Astrocyte (in vitro differentiated cells and primary cell): ENCODE measurements around the gene IRF9. TPM values are rescaled to one million over a fixed set of nuclear protein-coding genes. Genes with fewer than 3 reads are reported as not detected.

Experiments
- DNase-seq: peaks from one replicate; pipeline ENCODE4 v3.0.0-alpha.2; 2010; ENCODE audit warnings: low read depth
- FAIRE-seq: peaks from 2 replicates; lab custom pipeline; 2011; peaks lifted over from hg19 to GRCh38; lab: Jason Lieb, UNC
- H2AFZ ChIP-seq: 2 replicates; pipeline ENCODE4 v1.6.0; 2012; ENCODE audit warnings: low read depth, low read length, inconsistent platforms
- H3K27ac ChIP-seq: 2 replicates; pipeline ENCODE4 v1.5.1; 2011; ENCODE audit warnings: low read depth, low read length, inconsistent platforms
- H3K27me3 ChIP-seq: 2 replicates; pipeline ENCODE4 v1.6.0; 2011; ENCODE audit warnings: low read length, inconsistent platforms; ENCODE audit not compliant: insufficient read depth
- H3K36me3 ChIP-seq: 2 replicates; pipeline ENCODE4 v1.5.1; 2011; ENCODE audit warnings: low read length, inconsistent platforms; ENCODE audit not compliant: insufficient read depth
- H3K4me1 ChIP-seq: 2 replicates; pipeline ENCODE4 v1.5.1; 2011; ENCODE audit warnings: low read length, inconsistent platforms; ENCODE audit not compliant: insufficient read depth
- H3K4me2 ChIP-seq: 2 replicates; pipeline ENCODE4 v1.6.0; 2012; ENCODE audit warnings: low read length, inconsistent platforms
- H3K4me3 ChIP-seq: 2 replicates; pipeline ENCODE4 v1.5.1; 2011; ENCODE audit warnings: low read depth, mild to moderate bottlenecking, low read length, inconsistent platforms; ENCODE audit not compliant: insufficient read depth
- H3K79me2 ChIP-seq: 2 replicates; pipeline ENCODE4 v1.6.0; 2012; ENCODE audit warnings: mild to moderate bottlenecking, low read length, inconsistent platforms; ENCODE audit not compliant: insufficient read depth
- H3K9ac ChIP-seq: 2 replicates; pipeline ENCODE4 v1.6.0; 2012; ENCODE audit warnings: mild to moderate bottlenecking, low read length, inconsistent platforms
- H3K9me3 ChIP-seq: 2 replicates; pipeline ENCODE4 v1.5.1; 2012; ENCODE audit warnings: low read depth, mild to moderate bottlenecking, low read length, inconsistent platforms; ENCODE audit not compliant: insufficient read depth
- H4K20me1 ChIP-seq: 2 replicates; pipeline ENCODE4 v1.6.0; 2012; ENCODE audit warnings: low read length, inconsistent platforms; ENCODE audit not compliant: insufficient read depth
- H3K27ac Mint-ChIP-seq: one replicate; pipeline ENCODE4 v1.8.0; 2021; ENCODE audit warnings: mild to moderate bottlenecking, mixed read lengths; ENCODE audit not compliant: unreplicated experiment
- H3K27me3 Mint-ChIP-seq: one replicate; pipeline ENCODE4 v1.8.0; 2021; ENCODE audit warnings: low read depth, mixed read lengths; ENCODE audit not compliant: unreplicated experiment
- H3K36me3 Mint-ChIP-seq: one replicate; pipeline ENCODE4 v1.8.0; 2021; ENCODE audit warnings: low read depth, mixed read lengths; ENCODE audit not compliant: unreplicated experiment
- H3K4me1 Mint-ChIP-seq: one replicate; pipeline ENCODE4 v1.8.0; 2021; ENCODE audit warnings: low read depth, mixed read lengths; ENCODE audit not compliant: unreplicated experiment
- H3K4me3 Mint-ChIP-seq: one replicate; pipeline ENCODE4 v1.8.0; 2021; ENCODE audit warnings: mild to moderate bottlenecking, moderate library complexity, mixed read lengths; ENCODE audit not compliant: unreplicated experiment
- H3K9me3 Mint-ChIP-seq: one replicate; pipeline ENCODE4 v1.8.0; 2021; ENCODE audit warnings: mild to moderate bottlenecking, mixed read lengths; ENCODE audit not compliant: unreplicated experiment
- CTCF ChIP-seq: IDR thresholded peaks from 2 replicates; pipeline ENCODE4 v1.5.1; 2011; ENCODE audit warnings: low read depth, mild to moderate bottlenecking, inconsistent platforms, low read length, moderate library complexity; ENCODE audit not compliant: insufficient read depth
- EZH2 ChIP-seq: IDR thresholded peaks from 2 replicates; pipeline ENCODE4 v1.6.1; 2012; ENCODE audit warnings: mild to moderate bottlenecking, low read length, inconsistent platforms; ENCODE audit not compliant: insufficient read depth
- total RNA-seq: library from RNA; stranded (reverse); gene quantifications from 2 replicates; pipeline ENCODE4 v1.2.1, GENCODE V29; 2021

Gene IRF9
- total RNA-seq, 1 donor from 2014 or later, result 76.0 TPM

- peak within 1 kb of the TSS; percentile 96 for H3K4me2 ChIP-seq
- Mint-ChIP-seq H3K9me3 (no peaks in the 10 kb centered on the region), H3K36me3 (peaks cover 16% of the 10 kb centered on the region), H3K4me3 (peak within 1 kb of the TSS; percentile 91), H3K4me1 (peaks cover 15% of the 10 kb centered on the region), H3K27me3 (no peaks in the 10 kb centered on the region), H3K27ac (peak within 1 kb of the TSS; percentile 72)
- peak within 1 kb of the TSS; percentile 83 for H3K9ac ChIP-seq
- H3K4me3 ChIP-seq, result peak within 1 kb of the TSS; percentile 83
- H3K4me1 ChIP-seq, result peaks cover 14% of the 10 kb centered on the region
- no peak for TF ChIP-seq EZH2
- no peak for TF ChIP-seq CTCF
- FAIRE-seq, result no peak
- H4K20me1 ChIP-seq, result peaks cover 25% of the 10 kb centered on the region
- H3K36me3 ChIP-seq, result peaks cover 35% of the 10 kb centered on the region
- DNase-seq, result peak; percentile 97
- H3K79me2 ChIP-seq, result peaks cover 52% of the 10 kb centered on the region
- peak within 1 kb of the TSS; percentile 64 for H3K27ac ChIP-seq
- peak within 1 kb of the TSS; percentile 43 for H2AFZ ChIP-seq
- H3K9me3 ChIP-seq, result no peaks in the 10 kb centered on the region
- no peaks in the 10 kb centered on the region for H3K27me3 ChIP-seq
Observed at GRCh38 chr14:24188251-24189058, 27.4 kb downstream of the IRF9 start, which contains the start of gene IPO4. Gene IPO4 (minus strand): TSS chr14:24188816. CDS start chr14:24188787, 29 bp downstream.

- H3K4me1 ChIP-seq, result peaks cover 14% of the 10 kb centered on the region
- no peak overlapping the region for H3K4me3 ChIP-seq
- peak overlapping the region; percentile 34 for H3K27ac Mint-ChIP-seq
- H3K36me3 ChIP-seq, result peaks cover 32% of the 10 kb centered on the region
- no peak for TF ChIP-seq CTCF
- no peak for TF ChIP-seq EZH2
- peaks cover 15% of the 10 kb centered on the region for H3K4me1 Mint-ChIP-seq
- H3K9me3 Mint-ChIP-seq, result no peaks in the 10 kb centered on the region
- H2AFZ ChIP-seq, result peak overlapping the region; percentile 35
- no peaks in the 10 kb centered on the region for H3K9me3 ChIP-seq
- no peak for DNase-seq
- peak overlapping the region; percentile 27 for H3K9ac ChIP-seq
- peaks cover 16% of the 10 kb centered on the region for H3K36me3 Mint-ChIP-seq
- peak overlapping the region; percentile 91 for H3K4me3 Mint-ChIP-seq
- FAIRE-seq, result no peak
- no peaks in the 10 kb centered on the region for H3K27me3 ChIP-seq
- no peaks in the 10 kb centered on the region for H3K27me3 Mint-ChIP-seq
- H3K27ac ChIP-seq, result peak overlapping the region; percentile 25
- peaks cover 25% of the 10 kb centered on the region for H4K20me1 ChIP-seq
- peak overlapping the region; percentile 96 for H3K4me2 ChIP-seq
- peaks cover 54% of the 10 kb centered on the region for H3K79me2 ChIP-seq
Observed at GRCh38 chr14:24189059-24189375, 28.0 kb downstream of the IRF9 start.

GRCh38 chr14:24189460-24189859, 28.4 kb downstream of the IRF9 start:
- Mint-ChIP-seq H3K4me3 (peak overlapping the region; percentile 91), H3K27me3 (no peaks in the 10 kb centered on the region), H3K4me1 (peaks cover 20% of the 10 kb centered on the region), H3K27ac (peak overlapping the region; percentile 20), H3K9me3 (no peaks in the 10 kb centered on the region), H3K36me3 (peaks cover 16% of the 10 kb centered on the region)
- no peak for DNase-seq
- Histone ChIP-seq H3K4me1 (peaks cover 14% of the 10 kb centered on the region), H3K4me3 (no peak overlapping the region), H3K9ac (no peak overlapping the region), H3K27me3 (no peaks in the 10 kb centered on the region), H4K20me1 (peaks cover 25% of the 10 kb centered on the region), H3K27ac (no peak overlapping the region), H3K4me2 (peak overlapping the region; percentile 96), H3K9me3 (no peaks in the 10 kb centered on the region), H2AFZ (no peak overlapping the region), H3K36me3 (peaks cover 32% of the 10 kb centered on the region), H3K79me2 (peaks cover 59% of the 10 kb centered on the region)
- TF ChIP-seq CTCF (no peak), EZH2 (no peak)
- no peak for FAIRE-seq
